H9 (cell line): ENCODE results near the gene TFAP2A. TPM values are rescaled to one million over a fixed set of nuclear protein-coding genes. Genes with fewer than 3 reads are reported as not detected.

Experiments
- DNase-seq: peaks from one replicate; pipeline ENCODE4 v3.0.0-alpha.2; 2017
- H2AFZ ChIP-seq: one replicate; pipeline ENCODE4 v1.6.1; 2013; ENCODE audit warnings: mild to moderate bottlenecking, low read length, control low read depth, moderate library complexity
- H2AK5ac ChIP-seq: 2 replicates; pipeline ENCODE4 v1.6.1; 2013; ENCODE audit warnings: low read length, control low read depth, mixed read lengths; ENCODE audit not compliant: insufficient read length
- H2BK120ac ChIP-seq: one replicate; pipeline ENCODE4 v1.6.1; 2013; ENCODE audit warnings: low read depth, mild to moderate bottlenecking, low read length, control low read depth, inconsistent platforms; ENCODE audit not compliant: poor library complexity, severe bottlenecking
- H2BK12ac ChIP-seq: 2 replicates; pipeline ENCODE4 v1.6.1; 2013; ENCODE audit warnings: low read length, control low read depth, mixed read lengths, low read depth; ENCODE audit not compliant: insufficient read length
- H2BK15ac ChIP-seq: 2 replicates; pipeline ENCODE4 v1.6.1; 2013; ENCODE audit warnings: low read depth, low read length, control low read depth
- H2BK20ac ChIP-seq: one replicate; pipeline ENCODE4 v1.6.1; 2013; ENCODE audit warnings: low read depth, mild to moderate bottlenecking, low read length, control low read depth, inconsistent platforms; ENCODE audit not compliant: poor library complexity, severe bottlenecking
- H2BK5ac ChIP-seq: 2 replicates; pipeline ENCODE4 v1.6.1; 2013; ENCODE audit warnings: low read length, control low read depth, mixed read lengths; ENCODE audit not compliant: insufficient read length
- H3K14ac ChIP-seq: 2 replicates; pipeline ENCODE4 v1.6.1; 2013; ENCODE audit warnings: low read length, control low read depth; ENCODE audit not compliant: insufficient read depth
- H3K18ac ChIP-seq: 2 replicates; pipeline ENCODE4 v1.6.1; 2013; ENCODE audit warnings: low read depth, mild to moderate bottlenecking, mixed read lengths, low read length, control low read depth; ENCODE audit not compliant: insufficient read length
- H3K23ac ChIP-seq: 2 replicates; pipeline ENCODE4 v1.6.1; 2013; ENCODE audit warnings: low read length, control low read depth, mixed read lengths, low read depth; ENCODE audit not compliant: insufficient read length
- H3K23me2 ChIP-seq: 2 replicates; pipeline ENCODE4 v1.6.1; 2013; ENCODE audit warnings: low read depth, mild to moderate bottlenecking, mixed read lengths, low read length, control low read depth; ENCODE audit not compliant: insufficient read length, poor library complexity, severe bottlenecking
- H3K27ac ChIP-seq: 2 replicates; pipeline ENCODE4 v1.5.1; 2013; ENCODE audit warnings: low read length, control low read depth, mixed read lengths, low read depth; ENCODE audit not compliant: insufficient read length
- H3K27me3 ChIP-seq: 2 replicates; pipeline ENCODE4 v1.6.1; 2013; ENCODE audit warnings: low read length, control low read depth, inconsistent platforms; ENCODE audit not compliant: insufficient read depth
- H3K4ac ChIP-seq: 2 replicates; pipeline ENCODE4 v1.6.1; 2013; ENCODE audit warnings: low read depth, mild to moderate bottlenecking, control low read depth, inconsistent platforms, low read length, moderate library complexity
- H3K4me1 ChIP-seq: 2 replicates; pipeline ENCODE4 v1.6.1; 2013; ENCODE audit warnings: low read length, control low read depth, inconsistent platforms; ENCODE audit not compliant: insufficient read depth
- H3K4me2 ChIP-seq: 2 replicates; pipeline ENCODE4 v1.6.1; 2013; ENCODE audit warnings: low read length, control low read depth, mixed read lengths; ENCODE audit not compliant: insufficient read length, insufficient read depth
- H3K56ac ChIP-seq: 2 replicates; pipeline ENCODE4 v1.6.1; 2013; ENCODE audit warnings: low read depth, mild to moderate bottlenecking, mixed read lengths, low read length, control low read depth; ENCODE audit not compliant: insufficient read length
- H3K79me1 ChIP-seq: 2 replicates; pipeline ENCODE4 v1.6.1; 2013; ENCODE audit warnings: low read depth, mild to moderate bottlenecking, moderate library complexity, low read length, control low read depth, inconsistent platforms; ENCODE audit not compliant: insufficient read depth, poor library complexity, severe bottlenecking
- H3K79me2 ChIP-seq: 2 replicates; pipeline ENCODE4 v1.6.1; 2013; ENCODE audit warnings: low read length, control low read depth, inconsistent platforms; ENCODE audit not compliant: insufficient read depth
- H3K9ac ChIP-seq: 2 replicates; pipeline ENCODE4 v1.6.1; 2013; ENCODE audit warnings: low read length, control low read depth, mixed read lengths; ENCODE audit not compliant: insufficient read length; ENCODE audit errors: extremely low read depth
- H3K9me3 ChIP-seq: one replicate; pipeline ENCODE4 v1.6.1; 2013; ENCODE audit warnings: low read depth, low read length, inconsistent platforms; ENCODE audit not compliant: control insufficient read depth
- H3T11ph ChIP-seq: one replicate; pipeline ENCODE4 v1.6.1; 2013; ENCODE audit warnings: mild to moderate bottlenecking, low read length, control low read depth, inconsistent platforms
- H4K20me1 ChIP-seq: one replicate; pipeline ENCODE4 v1.6.1; 2013; ENCODE audit not compliant: control insufficient read depth, insufficient read length, insufficient read depth
- H4K5ac ChIP-seq: 2 replicates; pipeline ENCODE4 v1.6.1; 2013; ENCODE audit warnings: low read depth, mild to moderate bottlenecking, mixed read lengths, low read length, control low read depth; ENCODE audit not compliant: insufficient read length
- H4K8ac ChIP-seq: replicated peaks from 2 replicates; pipeline ENCODE4 v1.6.1; 2013; ENCODE audit warnings: low read length, control low read depth, mixed read lengths, low read depth; ENCODE audit not compliant: insufficient read length
- H4K91ac ChIP-seq: 2 replicates; pipeline ENCODE4 v1.6.1; 2013; ENCODE audit warnings: low read depth, mild to moderate bottlenecking, moderate library complexity, mixed read lengths, low read length, control low read depth; ENCODE audit not compliant: insufficient read length
- H3K27ac Mint-ChIP-seq, 3 experiments: 2 replicates in 2 of 3; 3 replicates in 1 of 3; pipeline ENCODE4 v1.8.0; 2020 to 2021; ENCODE audit warnings: mixed read lengths in 3 of 3, mild to moderate bottlenecking in 1 of 3, moderate library complexity in 1 of 3
- H3K27me3 Mint-ChIP-seq: 2 replicates; pipeline ENCODE4 v1.8.0; 2021; ENCODE audit warnings: low read depth, mild to moderate bottlenecking, moderate library complexity, mixed read lengths
- H3K36me3 Mint-ChIP-seq, 3 experiments: 2 replicates in 2 of 3; 3 replicates in 1 of 3; pipeline ENCODE4 v1.8.0; 2020 to 2021; ENCODE audit warnings: low read depth in 3 of 3, mixed read lengths in 3 of 3; ENCODE audit not compliant: insufficient read depth in 1 of 3
- H3K4me1 Mint-ChIP-seq, 2 experiments: 2 replicates each; pipeline ENCODE4 v1.8.0; 2020; ENCODE audit warnings: mixed read lengths in 2 of 2
- H3K4me3 Mint-ChIP-seq, 2 experiments: 2 replicates in 1 of 2; 3 replicates in 1 of 2; pipeline ENCODE4 v1.8.0; 2020 to 2021; ENCODE audit warnings: mild to moderate bottlenecking in 2 of 2, mixed read lengths in 2 of 2, moderate library complexity in 1 of 2
- H3K9me3 Mint-ChIP-seq, 2 experiments: 2 replicates in 1 of 2; 3 replicates in 1 of 2; pipeline ENCODE4 v1.8.0; 2020; ENCODE audit warnings: mild to moderate bottlenecking in 2 of 2, mixed read lengths in 2 of 2, moderate library complexity in 1 of 2
- WGBS: extraction: QIAGEN DNeasy Blood & Tissue Kit; methylation state at CpG from one replicate; pipeline ENCODE4 v1.1.7; 2013; ENCODE audit warnings: missing lambda C conversion rate, low lambda C conversion rate, mixed read lengths; ENCODE audit not compliant: insufficient read length; ENCODE audit errors: extremely low coverage; 5-methylcytosine and 5-hydroxymethylcytosine counted together
- total RNA-seq: library from RNA; stranded (reverse); gene quantifications from 2 replicates; pipeline ENCODE4 v1.2.1, GENCODE V29; 2021
- TF ChIP-seq, protein P1 (sequence below): fragments of 200-600 bp; sonication (generic); conservative IDR thresholded peaks from 3 replicates; pipeline ENCODE4 v1.8.0; 2021; ENCODE audit warnings: antibody characterized with exemption, mild to moderate bottlenecking

Gene TFAP2A
- total RNA-seq, 1 experiment from 2014 or later, result 2.6 TPM

DNA sequence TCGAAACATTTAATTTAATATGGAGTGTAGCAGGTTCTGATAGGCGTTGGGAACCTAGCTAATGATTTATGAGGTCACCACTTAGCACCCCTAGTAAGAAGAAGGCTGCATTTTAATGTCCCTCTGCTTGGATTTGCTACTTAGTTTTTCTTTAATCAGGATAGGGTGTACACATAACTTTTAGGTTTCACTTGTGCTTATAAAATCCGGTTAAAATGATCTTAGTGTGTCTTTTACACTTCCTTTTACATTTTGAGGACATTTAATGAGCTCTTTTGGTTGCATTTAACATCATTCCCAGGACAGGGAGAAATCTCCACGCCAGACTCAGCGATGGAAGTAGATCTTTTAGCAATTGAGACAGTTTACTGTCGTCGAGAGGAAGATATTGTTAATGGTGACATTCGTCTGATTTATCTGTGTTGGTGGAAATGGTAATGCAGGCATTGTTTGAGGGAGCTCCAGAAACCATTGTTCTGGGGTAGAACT lies 5.6 kb downstream of the TFAP2A start:
- H3K14ac ChIP-seq, result no peak overlapping the region
- peaks cover 70% of the 10 kb centered on the region for H3K27me3 ChIP-seq
- H3K4me1 ChIP-seq, result peaks cover 6% of the 10 kb centered on the region; the same call in 1 of the 2 replicates
- no peaks in the 10 kb centered on the region for H3K9me3 ChIP-seq
- WGBS, result no CpG with 5 or more reads among the region's 8 CpGs
- H2AK5ac ChIP-seq, result no peak overlapping the region
- no peaks in the 10 kb centered on the region for H3K79me1 ChIP-seq
- Mint-ChIP-seq H3K27me3 (peaks cover 97% of the 10 kb centered on the region), H3K9me3 (peaks cover 0 to 11% of the 10 kb centered on the region in 2 experiments; a peak in 2 of 5 replicates), H3K4me3 (peak overlapping the region in 1 of 2 experiments; percentile 72; a peak in 3 of 5 replicates), H3K36me3 (peaks cover 0 to 4% (median 0%) of the 10 kb centered on the region in 3 experiments; a peak in 1 of 7 replicates), H3K27ac (no peak overlapping the region), H3K4me1 (peaks cover 52 to 75% of the 10 kb centered on the region in 2 experiments)
- no peak overlapping the region for H2BK5ac ChIP-seq
- no peak overlapping the region for H2BK15ac ChIP-seq
- no peak overlapping the region for H3K4me2 ChIP-seq
- no peak overlapping the region for H3K56ac ChIP-seq
- no peaks in the 10 kb centered on the region for H4K20me1 ChIP-seq
- no peak overlapping the region for H3K18ac ChIP-seq
- no peak overlapping the region for H2BK120ac ChIP-seq
- no peak overlapping the region for H4K5ac ChIP-seq
- no peak overlapping the region for H2BK12ac ChIP-seq
- H3K79me2 ChIP-seq, result no peaks in the 10 kb centered on the region
- H3K27ac ChIP-seq, result no peak overlapping the region
- H3K9ac ChIP-seq, result no peak overlapping the region
- H4K91ac ChIP-seq, result no peak overlapping the region
- TF ChIP-seq, protein P1, sequence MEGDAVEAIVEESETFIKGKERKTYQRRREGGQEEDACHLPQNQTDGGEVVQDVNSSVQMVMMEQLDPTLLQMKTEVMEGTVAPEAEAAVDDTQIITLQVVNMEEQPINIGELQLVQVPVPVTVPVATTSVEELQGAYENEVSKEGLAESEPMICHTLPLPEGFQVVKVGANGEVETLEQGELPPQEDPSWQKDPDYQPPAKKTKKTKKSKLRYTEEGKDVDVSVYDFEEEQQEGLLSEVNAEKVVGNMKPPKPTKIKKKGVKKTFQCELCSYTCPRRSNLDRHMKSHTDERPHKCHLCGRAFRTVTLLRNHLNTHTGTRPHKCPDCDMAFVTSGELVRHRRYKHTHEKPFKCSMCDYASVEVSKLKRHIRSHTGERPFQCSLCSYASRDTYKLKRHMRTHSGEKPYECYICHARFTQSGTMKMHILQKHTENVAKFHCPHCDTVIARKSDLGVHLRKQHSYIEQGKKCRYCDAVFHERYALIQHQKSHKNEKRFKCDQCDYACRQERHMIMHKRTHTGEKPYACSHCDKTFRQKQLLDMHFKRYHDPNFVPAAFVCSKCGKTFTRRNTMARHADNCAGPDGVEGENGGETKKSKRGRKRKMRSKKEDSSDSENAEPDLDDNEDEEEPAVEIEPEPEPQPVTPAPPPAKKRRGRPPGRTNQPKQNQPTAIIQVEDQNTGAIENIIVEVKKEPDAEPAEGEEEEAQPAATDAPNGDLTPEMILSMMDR, result no peak
- DNase-seq, result no peak
- H3T11ph ChIP-seq, result no peak overlapping the region
- H2AFZ ChIP-seq, result no peak overlapping the region
- H3K23ac ChIP-seq, result no peak overlapping the region
- H4K8ac ChIP-seq, result no peak overlapping the region
- no peak overlapping the region for H3K4ac ChIP-seq
- peaks cover 18% of the 10 kb centered on the region for H3K23me2 ChIP-seq
- no peak overlapping the region for H2BK20ac ChIP-seq
